G401.6 (cell line): ENCODE measurements around the gene STRN3.
A peak's percentile ranks its signal among the peaks of the same experiment; 100 is the strongest.
"Not testable (repeated sequence)": the region's sequence is repeated elsewhere in the genome, so short reads cannot be mapped to it uniquely, and the experiment has no call there.

Experiments used
- FAIRE-seq: peaks from 2 replicates; lab custom pipeline; 2012; peaks lifted over from hg19 to GRCh38; lab: Jason Lieb, UNC

The STRN3 gene

GRCh38 chr14:30906752-30907658 is 119.2 kb downstream of the STRN3 start:
- peak; percentile 88 for FAIRE-seq

DNA sequence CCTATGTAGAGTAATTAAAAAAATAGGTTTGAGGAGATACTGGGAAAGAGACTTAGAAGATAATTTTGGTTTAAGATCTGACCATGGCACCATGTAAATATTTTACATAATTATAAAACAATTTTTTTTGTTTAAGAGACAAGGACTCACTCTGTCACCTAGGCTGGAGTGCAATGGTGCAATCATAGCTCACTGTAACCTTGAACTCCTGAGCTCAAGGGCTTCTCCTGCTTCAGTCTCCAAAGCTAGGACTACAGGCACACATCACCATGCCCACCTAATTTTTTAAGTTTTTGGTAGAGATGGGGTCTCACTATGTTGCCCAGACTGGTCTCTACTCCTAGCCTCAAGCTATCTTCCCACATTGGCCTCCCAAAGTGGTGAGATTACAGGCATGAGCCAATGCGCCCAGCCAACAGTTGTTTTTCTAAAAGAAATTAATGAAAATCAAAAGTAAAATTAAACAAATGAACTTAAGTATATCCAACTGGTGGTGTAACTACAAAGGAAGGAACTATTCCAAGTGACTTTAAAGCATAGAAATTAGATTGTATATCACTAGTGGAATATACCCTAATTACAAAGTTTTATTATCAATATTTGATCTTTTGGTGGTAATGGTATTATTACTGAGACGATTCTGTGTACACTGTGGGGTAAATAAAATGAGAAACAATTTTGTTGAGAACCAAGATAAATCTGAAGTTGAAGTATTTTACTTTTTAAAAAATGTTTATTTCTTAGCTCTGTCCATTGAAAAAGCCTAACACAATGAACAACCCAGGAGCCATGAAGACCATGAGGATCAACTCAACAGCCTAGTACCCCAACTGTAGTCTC is 122.7 kb downstream of the STRN3 start:
- FAIRE-seq, result no peak

GRCh38 chr14:30897121-30897520 is 129.1 kb downstream of the STRN3 start:
- FAIRE-seq, result not testable (repeated sequence)

GRCh38 chr14:30896435-30896834 is 129.7 kb downstream of the STRN3 start:
- no peak for FAIRE-seq

DNA sequence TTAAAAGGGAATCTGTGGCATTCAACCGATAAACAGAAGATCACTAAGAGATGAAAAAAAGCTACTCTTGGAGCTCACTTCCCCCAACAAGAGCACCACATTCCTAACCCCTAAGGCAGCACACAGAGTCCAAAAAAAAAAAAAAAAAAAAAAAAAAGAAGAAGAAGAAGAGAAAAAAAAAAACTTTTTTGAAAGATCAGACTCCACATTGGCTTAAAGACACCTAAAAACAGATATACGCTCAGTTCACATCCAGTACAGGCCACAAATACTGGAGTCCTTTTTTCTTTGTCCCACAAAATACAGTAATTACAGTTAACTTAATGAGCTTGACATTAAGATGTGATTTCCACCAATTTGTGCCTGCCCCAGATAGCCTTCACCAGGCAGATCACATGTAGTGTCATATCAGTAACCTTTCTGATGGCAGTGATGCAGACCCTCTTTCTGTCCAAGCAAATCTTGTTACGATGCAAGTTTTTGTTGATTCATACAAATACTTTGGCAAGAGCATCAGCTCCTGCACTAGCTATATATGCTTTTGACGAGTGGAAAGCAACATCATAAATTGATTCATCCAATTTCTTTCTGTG is 131.2 kb downstream of the STRN3 start:
- no peak for FAIRE-seq

- peak; percentile 52 for FAIRE-seq
Observed at GRCh38 chr14:30893819-30894218, 132.4 kb downstream of the STRN3 start.

GRCh38 chr14:30889244-30889594 is 137.0 kb downstream of the STRN3 start:
- FAIRE-seq, result no peak

DNA sequence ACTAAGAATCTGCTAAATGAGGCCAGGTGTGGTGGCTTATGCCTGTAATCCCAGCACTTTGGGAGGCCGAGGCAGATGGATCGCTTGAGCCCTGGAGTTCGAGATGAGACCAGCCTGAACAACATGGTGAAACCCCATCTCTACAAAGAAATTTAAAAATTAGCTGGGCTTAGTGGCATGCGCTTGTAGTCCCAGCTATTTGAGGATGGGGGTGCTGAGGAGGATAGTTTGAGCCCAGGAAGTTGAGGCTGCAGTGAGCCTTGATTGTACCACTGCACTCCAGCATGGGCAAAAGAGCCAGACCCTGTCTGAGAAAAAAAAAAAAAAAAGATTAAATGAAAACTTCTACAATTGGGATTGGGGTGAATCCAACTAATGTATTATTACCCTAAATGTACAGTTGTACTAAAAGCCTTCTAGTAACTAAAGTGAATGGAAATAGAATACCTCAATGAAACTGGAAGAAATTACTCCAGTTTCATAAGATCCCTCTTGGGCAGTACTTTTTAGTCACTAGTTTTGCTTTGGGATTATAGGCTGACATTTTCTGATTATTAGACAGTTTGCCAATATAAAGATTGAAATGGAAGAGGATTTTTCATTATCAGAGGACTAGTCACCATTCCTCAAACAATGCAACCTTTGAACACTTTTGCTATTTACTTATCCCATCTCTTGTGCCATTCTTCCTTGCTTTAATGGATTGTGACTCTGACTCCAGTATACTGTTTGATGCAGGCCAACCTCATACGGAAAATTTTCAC is 137.5 kb downstream of the STRN3 start:
- FAIRE-seq, result no peak

- FAIRE-seq, result no peak
Observed at GRCh38 chr14:30885840-30886740, 140.1 kb downstream of the STRN3 start.

- no peak for FAIRE-seq
Observed at GRCh38 chr14:30884901-30885300, 141.3 kb downstream of the STRN3 start.

DNA sequence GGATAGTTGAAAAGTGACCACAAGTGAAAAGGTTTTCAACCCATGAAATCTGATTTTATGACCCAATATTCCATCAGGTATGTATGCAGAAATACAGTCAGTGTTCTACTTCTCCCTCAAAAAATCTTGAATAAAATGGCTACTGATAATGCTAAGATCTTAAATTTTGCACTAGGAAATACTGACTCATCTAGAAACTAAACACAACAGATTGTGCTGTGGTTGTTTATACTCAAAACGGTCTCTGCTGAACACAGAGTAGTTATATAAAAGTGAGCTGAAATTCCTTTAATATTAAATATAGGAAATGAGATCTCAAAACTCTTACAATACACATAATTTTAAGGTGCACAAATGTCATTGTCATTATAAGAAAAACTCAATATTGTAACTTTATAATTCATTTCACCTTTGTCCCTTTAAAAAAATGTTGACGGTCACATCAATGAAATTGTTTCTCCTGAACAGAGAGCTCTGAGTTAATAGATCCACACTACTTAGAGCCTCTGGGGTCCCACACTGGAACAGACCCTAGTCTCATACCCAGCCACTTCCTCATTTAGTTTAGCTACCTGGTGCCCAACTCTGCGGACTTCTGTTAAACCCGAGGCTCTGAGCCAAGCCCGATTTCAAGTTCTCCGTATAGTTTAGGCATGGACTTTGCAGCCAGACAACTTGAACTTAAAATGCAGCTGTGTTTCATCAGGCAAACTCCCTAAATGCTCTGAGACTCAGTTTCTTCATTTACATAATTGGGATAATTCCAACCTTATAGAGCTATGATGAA is 142.5 kb downstream of the STRN3 start:
- no peak for FAIRE-seq

GRCh38 chr14:30882431-30882830 is 143.7 kb downstream of the STRN3 start:
- FAIRE-seq, result no peak

- FAIRE-seq, result no peak
Observed at GRCh38 chr14:30876692-30877091, 149.5 kb downstream of the STRN3 start.

DNA sequence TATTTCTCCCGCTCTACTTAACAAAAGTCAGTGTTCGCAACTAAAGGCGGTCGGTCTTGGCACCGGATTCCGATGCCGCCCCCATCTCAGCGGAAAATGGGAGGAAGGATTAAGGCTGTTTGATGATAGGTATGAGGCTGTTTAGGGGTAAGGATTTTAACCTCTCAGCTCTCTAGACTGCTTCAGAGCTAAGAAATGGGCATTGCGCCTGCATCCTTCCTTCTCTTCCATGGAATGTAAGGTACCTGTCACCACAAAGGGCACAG is 150.5 kb downstream of the STRN3 start:
- FAIRE-seq, result no peak

DNA sequence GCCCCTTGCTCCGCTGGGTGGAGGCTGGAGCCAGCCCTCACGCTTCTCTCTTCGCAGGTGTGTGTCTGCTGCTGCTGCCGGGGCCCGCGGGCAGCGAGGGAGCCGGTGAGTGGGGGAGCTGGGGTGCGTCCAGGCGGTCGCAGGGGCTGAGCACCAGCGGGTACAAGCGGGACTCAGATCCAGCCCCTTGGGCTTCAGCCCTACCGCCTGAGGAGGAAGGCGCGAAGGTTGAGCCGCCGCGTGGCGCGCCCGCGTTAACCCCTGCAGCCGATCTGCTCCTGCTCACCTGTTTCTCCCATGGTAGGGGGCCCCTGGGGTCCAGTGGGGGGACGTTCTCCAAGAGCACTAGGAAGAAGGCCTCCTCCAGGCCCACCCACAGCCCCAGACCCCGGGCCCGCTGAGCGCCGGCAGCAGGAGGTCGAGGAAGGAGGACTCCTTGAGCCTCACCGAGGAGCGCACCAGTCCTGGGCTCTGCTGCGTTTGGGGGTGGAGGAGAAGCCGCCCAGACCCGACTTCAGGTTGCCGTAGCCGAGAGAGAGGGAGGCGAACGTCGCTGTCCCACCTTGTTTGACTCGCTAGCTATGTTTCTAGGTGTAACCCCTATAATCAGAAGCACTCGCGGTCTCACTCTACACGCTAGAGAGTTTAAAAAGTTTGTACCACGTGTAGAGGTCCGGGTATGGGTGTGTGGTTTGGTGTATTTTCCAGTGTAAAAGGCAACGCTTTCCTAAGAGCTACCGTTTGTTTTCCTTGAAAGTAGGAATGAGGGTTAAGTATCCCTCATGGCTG is 151.0 kb downstream of the STRN3 start:
- no peak for FAIRE-seq

DNA sequence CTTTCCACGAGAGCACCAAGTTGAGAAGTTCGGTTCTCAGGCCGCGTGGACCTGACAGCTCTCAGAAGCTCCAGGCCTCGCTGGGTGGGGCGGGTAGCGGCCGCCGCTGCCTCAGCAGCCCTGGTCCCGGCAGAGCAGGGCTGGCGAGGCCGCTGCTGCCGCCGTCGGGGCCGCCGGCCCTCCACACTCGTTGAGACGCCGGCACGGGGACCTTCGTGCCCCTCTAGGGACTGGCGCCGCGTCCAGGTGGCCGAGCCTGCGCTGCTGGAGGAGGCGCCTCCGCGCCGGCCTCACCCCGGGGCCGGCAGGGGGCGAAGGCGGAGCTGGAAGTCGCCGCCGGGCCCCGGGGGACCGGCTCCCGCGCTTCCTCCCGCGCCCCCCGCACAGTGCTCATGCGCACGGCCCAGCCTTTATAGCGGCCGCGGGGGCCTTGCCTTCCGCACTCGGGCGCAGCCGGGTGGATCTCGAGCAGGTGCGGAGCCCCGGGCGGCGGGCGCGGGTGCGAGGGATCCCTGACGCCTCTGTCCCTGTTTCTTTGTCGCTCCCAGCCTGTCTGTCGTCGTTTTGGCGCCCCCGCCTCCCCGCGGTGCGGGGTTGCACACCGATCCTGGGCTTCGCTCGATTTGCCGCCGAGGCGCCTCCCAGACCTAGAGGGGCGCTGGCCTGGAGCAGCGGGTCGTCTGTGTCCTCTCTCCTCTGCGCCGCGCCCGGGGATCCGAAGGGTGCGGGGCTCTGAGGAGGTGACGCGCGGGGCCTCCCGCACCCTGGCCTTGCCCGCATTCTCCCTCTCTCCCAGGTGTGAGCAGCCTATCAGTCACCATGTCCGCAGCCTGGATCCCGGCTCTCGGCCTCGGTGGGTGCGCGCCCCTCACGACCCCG is 151.8 kb downstream of the STRN3 start, which contains the start of gene COCH:
Gene COCH (plus strand): TSS at position 440 of the 879 bp plus-strand sequence. CDS start 380 bp downstream, at position 820.
- FAIRE-seq, result no peak

- no peak for FAIRE-seq
Observed at GRCh38 chr14:30873308-30874119, 152.7 kb downstream of the STRN3 start.

DNA sequence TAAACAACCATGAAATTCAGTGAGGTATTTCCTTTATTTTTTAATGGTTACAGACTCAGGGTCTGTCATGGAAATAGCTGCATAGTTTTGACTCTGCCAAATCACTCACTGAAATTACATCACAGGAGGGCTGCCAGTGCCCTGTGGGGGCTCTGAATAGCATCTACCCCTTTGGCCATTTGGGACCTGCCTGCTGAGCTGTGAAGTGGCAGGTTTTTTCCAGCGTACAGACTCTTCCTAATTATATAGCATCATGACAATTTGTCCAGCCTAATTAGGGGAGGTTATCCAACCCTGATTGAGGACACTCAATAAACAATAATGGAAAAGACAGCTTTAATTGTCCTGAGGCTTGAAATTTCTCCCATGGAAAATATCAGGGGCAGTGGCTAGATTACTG is 153.6 kb downstream of the STRN3 start:
- no peak for FAIRE-seq
